HEK293 (cell line): ENCODE results near the gene TSR3.

Experiments used
- SALL2 ChIP-seq: fragments of 450-650 bp; formaldehyde crosslinking; IDR thresholded peaks from 2 replicates; pipeline ENCODE4 v1.5.0; 2017; ENCODE audit warnings: missing biosample characterization, mild to moderate bottlenecking, missing genetic modification characterization, borderline replicate concordance
- SETDB1 ChIP-seq: IDR thresholded peaks from one replicate; pipeline ENCODE4 v1.6.1; 2017; ENCODE audit warnings: mild to moderate bottlenecking, low read length, moderate library complexity, mixed read lengths; ENCODE audit not compliant: insufficient read length
- ZBTB7A ChIP-seq: fragments of 450-650 bp; formaldehyde crosslinking; IDR thresholded peaks from 2 replicates; pipeline ENCODE4 v1.5.1; 2016; ENCODE audit warnings: low read depth, missing biosample characterization, missing genetic modification characterization
- ZNF10 ChIP-seq: fragments of 450-650 bp; formaldehyde crosslinking; IDR thresholded peaks from 2 replicates; pipeline ENCODE4 v1.5.1; 2017; ENCODE audit warnings: missing biosample characterization, missing genetic modification characterization
- ZNF202 ChIP-seq: fragments of 450-650 bp; formaldehyde crosslinking; IDR thresholded peaks from 2 replicates; pipeline ENCODE4 v1.5.1; 2016; ENCODE audit warnings: missing biosample characterization, missing genetic modification characterization, borderline replicate concordance
- ZNF24 ChIP-seq: fragments of 450-650 bp; formaldehyde crosslinking; IDR thresholded peaks from 2 replicates; pipeline ENCODE4 v1.5.1; 2016; ENCODE audit warnings: missing biosample characterization, missing genetic modification characterization
- ZNF292 ChIP-seq: fragments of 450-650 bp; formaldehyde crosslinking; IDR thresholded peaks from 2 replicates; pipeline ENCODE4 v1.5.1; 2016; ENCODE audit warnings: low read depth, missing biosample characterization, missing genetic modification characterization, borderline replicate concordance
- ZNF549 ChIP-seq: fragments of 450-650 bp; IDR thresholded peaks from 2 replicates; pipeline ENCODE4 v1.5.1; 2018; ENCODE audit warnings: missing biosample characterization, missing genetic modification characterization, mild to moderate bottlenecking, inconsistent platforms, moderate library complexity
- ZNF626 ChIP-seq: fragments of 450-650 bp; sonication (Bioruptor Pico); formaldehyde crosslinking; IDR thresholded peaks from 2 replicates; pipeline ENCODE4 v1.5.1; 2018; ENCODE audit warnings: missing biosample characterization, missing genetic modification characterization, inconsistent platforms
- ZNF664 ChIP-seq: fragments of 450-650 bp; formaldehyde crosslinking; IDR thresholded peaks from 2 replicates; pipeline ENCODE4 v1.5.1; 2016; ENCODE audit warnings: missing biosample characterization, missing genetic modification characterization
- TF ChIP-seq, protein P1 (sequence below): fragments of 450-650 bp; formaldehyde crosslinking; IDR thresholded peaks from 2 replicates; pipeline ENCODE4 v1.5.1; 2016; ENCODE audit warnings: missing biosample characterization, missing genetic modification characterization
- TF ChIP-seq, protein P2 (sequence below): fragments of 450-650 bp; formaldehyde crosslinking; IDR thresholded peaks from 2 replicates; pipeline ENCODE4 v1.5.1; 2016; ENCODE audit warnings: missing biosample characterization, missing genetic modification characterization
- TF ChIP-seq, protein P3 (sequence below): fragments of 450-650 bp; formaldehyde crosslinking; IDR thresholded peaks from 2 replicates; pipeline ENCODE4 v1.5.1; 2016; ENCODE audit warnings: missing biosample characterization, missing genetic modification characterization
- TF ChIP-seq, protein P4 (sequence below): fragments of 450-650 bp; formaldehyde crosslinking; IDR thresholded peaks from 2 replicates; pipeline ENCODE4 v1.5.1; 2016; ENCODE audit warnings: missing biosample characterization, missing genetic modification characterization, borderline replicate concordance

DNA sequence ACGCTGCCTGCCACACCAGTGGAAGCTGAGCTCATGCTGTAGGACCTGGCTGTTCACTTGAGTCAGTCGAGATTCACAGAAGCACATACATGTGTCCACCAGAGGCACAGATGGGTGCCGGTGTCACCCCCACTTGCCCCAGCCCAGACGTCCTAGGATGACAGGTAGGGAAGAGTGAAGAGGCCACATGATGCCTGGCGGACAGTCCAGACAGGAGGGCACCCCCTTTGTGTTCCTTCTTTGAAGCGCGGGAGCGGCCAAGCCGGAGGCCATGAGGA lies 33.5 kb downstream of the TSR3 start:
- TF ChIP-seq, protein P1, sequence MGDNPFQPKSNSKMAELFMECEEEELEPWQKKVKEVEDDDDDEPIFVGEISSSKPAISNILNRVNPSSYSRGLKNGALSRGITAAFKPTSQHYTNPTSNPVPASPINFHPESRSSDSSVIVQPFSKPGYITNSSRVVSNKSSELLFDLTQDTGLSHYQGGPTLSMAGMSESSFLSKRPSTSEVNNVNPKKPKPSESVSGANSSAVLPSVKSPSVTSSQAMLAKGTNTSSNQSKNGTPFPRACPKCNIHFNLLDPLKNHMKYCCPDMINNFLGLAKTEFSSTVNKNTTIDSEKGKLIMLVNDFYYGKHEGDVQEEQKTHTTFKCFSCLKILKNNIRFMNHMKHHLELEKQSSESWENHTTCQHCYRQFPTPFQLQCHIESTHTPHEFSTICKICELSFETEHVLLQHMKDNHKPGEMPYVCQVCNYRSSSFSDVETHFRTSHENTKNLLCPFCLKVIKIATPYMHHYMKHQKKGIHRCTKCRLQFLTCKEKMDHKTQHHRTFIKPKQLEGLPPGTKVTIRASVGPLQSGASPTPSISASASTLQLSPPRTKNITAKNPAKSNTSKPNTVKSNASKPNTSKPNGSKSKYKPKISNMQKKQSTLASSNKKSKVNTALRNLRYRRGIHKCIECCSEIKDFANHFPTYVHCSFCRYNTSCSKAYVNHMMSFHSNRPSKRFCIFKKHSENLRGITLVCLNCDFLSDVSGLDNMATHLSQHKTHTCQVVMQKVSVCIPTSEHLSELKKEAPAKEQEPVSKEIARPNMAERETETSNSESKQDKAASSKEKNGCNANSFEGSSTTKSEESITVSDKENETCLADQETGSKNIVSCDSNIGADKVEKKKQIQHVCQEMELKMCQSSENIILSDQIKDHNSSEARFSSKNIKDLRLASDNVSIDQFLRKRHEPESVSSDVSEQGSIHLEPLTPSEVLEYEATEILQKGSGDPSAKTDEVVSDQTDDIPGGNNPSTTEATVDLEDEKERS: no peak
- TF ChIP-seq ZNF626 (tag by site-specific recombination) (no peak), ZNF549 (no peak), ZNF664 (tag by site-specific recombination) (no peak), SALL2 (no peak), ZNF24 (no peak), ZBTB7A (tag by site-specific recombination) (no peak), ZNF202 (no peak), ZNF292 (tag by site-specific recombination) (no peak), ZNF10 (tag by site-specific recombination) (no peak), SETDB1 (no peak)
- TF ChIP-seq, protein P2, sequence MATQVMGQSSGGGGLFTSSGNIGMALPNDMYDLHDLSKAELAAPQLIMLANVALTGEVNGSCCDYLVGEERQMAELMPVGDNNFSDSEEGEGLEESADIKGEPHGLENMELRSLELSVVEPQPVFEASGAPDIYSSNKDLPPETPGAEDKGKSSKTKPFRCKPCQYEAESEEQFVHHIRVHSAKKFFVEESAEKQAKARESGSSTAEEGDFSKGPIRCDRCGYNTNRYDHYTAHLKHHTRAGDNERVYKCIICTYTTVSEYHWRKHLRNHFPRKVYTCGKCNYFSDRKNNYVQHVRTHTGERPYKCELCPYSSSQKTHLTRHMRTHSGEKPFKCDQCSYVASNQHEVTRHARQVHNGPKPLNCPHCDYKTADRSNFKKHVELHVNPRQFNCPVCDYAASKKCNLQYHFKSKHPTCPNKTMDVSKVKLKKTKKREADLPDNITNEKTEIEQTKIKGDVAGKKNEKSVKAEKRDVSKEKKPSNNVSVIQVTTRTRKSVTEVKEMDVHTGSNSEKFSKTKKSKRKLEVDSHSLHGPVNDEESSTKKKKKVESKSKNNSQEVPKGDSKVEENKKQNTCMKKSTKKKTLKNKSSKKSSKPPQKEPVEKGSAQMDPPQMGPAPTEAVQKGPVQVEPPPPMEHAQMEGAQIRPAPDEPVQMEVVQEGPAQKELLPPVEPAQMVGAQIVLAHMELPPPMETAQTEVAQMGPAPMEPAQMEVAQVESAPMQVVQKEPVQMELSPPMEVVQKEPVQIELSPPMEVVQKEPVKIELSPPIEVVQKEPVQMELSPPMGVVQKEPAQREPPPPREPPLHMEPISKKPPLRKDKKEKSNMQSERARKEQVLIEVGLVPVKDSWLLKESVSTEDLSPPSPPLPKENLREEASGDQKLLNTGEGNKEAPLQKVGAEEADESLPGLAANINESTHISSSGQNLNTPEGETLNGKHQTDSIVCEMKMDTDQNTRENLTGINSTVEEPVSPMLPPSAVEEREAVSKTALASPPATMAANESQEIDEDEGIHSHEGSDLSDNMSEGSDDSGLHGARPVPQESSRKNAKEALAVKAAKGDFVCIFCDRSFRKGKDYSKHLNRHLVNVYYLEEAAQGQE (tag by site-specific recombination): no peak
- TF ChIP-seq, protein P3, sequence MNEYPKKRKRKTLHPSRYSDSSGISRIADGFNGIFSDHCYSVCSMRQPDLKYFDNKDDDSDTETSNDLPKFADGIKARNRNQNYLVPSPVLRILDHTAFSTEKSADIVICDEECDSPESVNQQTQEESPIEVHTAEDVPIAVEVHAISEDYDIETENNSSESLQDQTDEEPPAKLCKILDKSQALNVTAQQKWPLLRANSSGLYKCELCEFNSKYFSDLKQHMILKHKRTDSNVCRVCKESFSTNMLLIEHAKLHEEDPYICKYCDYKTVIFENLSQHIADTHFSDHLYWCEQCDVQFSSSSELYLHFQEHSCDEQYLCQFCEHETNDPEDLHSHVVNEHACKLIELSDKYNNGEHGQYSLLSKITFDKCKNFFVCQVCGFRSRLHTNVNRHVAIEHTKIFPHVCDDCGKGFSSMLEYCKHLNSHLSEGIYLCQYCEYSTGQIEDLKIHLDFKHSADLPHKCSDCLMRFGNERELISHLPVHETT: no peak
- TF ChIP-seq, protein P4, sequence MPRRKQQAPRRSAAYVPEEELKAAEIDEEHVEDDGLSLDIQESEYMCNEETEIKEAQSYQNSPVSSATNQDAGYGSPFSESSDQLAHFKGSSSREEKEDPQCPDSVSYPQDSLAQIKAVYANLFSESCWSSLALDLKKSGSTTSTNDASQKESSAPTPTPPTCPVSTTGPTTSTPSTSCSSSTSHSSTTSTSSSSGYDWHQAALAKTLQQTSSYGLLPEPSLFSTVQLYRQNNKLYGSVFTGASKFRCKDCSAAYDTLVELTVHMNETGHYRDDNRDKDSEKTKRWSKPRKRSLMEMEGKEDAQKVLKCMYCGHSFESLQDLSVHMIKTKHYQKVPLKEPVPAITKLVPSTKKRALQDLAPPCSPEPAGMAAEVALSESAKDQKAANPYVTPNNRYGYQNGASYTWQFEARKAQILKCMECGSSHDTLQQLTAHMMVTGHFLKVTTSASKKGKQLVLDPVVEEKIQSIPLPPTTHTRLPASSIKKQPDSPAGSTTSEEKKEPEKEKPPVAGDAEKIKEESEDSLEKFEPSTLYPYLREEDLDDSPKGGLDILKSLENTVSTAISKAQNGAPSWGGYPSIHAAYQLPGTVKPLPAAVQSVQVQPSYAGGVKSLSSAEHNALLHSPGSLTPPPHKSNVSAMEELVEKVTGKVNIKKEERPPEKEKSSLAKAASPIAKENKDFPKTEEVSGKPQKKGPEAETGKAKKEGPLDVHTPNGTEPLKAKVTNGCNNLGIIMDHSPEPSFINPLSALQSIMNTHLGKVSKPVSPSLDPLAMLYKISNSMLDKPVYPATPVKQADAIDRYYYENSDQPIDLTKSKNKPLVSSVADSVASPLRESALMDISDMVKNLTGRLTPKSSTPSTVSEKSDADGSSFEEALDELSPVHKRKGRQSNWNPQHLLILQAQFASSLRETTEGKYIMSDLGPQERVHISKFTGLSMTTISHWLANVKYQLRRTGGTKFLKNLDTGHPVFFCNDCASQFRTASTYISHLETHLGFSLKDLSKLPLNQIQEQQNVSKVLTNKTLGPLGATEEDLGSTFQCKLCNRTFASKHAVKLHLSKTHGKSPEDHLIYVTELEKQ (tag by site-specific recombination): no peak
